ENCODE data around the gene MMADHC.
"Not testable (repeated sequence)": the region's sequence is repeated elsewhere in the genome, so short reads cannot be mapped to it uniquely, and the experiment has no call there.

Gene MMADHC

GRCh38 chr2:149595056-149595963, 7.7 kb upstream of the MMADHC start:
- DNase-seq (ENCODE audit: low spot score) = no peak

GRCh38 chr2:149594411-149594810, 6.8 kb upstream of the MMADHC start:
- no peak for DNase-seq (ENCODE audit: low spot score)

GRCh38 chr2:149587950-149588487, 444 bp upstream of the MMADHC start:
- no peak for DNase-seq (ENCODE audit: low spot score)

GRCh38 chr2:149586898-149587219, 716 bp downstream of the MMADHC start:
- no peak for DNase-seq (ENCODE audit: low spot score)

GRCh38 chr2:149586063-149586462, 1.5 kb downstream of the MMADHC start:
- DNase-seq (ENCODE audit: low spot score) = no peak

- no peak for DNase-seq (ENCODE audit: low spot score)
Observed at GRCh38 chr2:149585166-149585885, 2.2 kb downstream of the MMADHC start.

GRCh38 chr2:149579972-149580882, 7.3 kb downstream of the MMADHC start:
- no peak for DNase-seq (ENCODE audit: low spot score)

GRCh38 chr2:149577269-149577668, 10.3 kb downstream of the MMADHC start:
- DNase-seq (ENCODE audit: low spot score) = no peak

- DNase-seq (ENCODE audit: low spot score) = no peak
Observed at GRCh38 chr2:149575752-149576151, 11.8 kb downstream of the MMADHC start.

GRCh38 chr2:149575277-149575676, 12.3 kb downstream of the MMADHC start:
- DNase-seq (ENCODE audit: low spot score) = no peak

GRCh38 chr2:149573760-149574159, 13.8 kb downstream of the MMADHC start:
- DNase-seq (ENCODE audit: low spot score) = no peak

- DNase-seq (ENCODE audit: low spot score) = no peak
Observed at GRCh38 chr2:149572102-149572953, 15.2 kb downstream of the MMADHC start.

GRCh38 chr2:149568138-149568537, 19.4 kb downstream of the MMADHC start:
- DNase-seq (ENCODE audit: low spot score) = no peak

GRCh38 chr2:149566652-149567051, 20.9 kb downstream of the MMADHC start:
- DNase-seq (ENCODE audit: low spot score) = no peak

- DNase-seq (ENCODE audit: low spot score) = not testable (repeated sequence)
Observed at GRCh38 chr2:149565625-149566024, 21.9 kb downstream of the MMADHC start.

GRCh38 chr2:149564983-149565382, 22.6 kb downstream of the MMADHC start:
- no peak for DNase-seq (ENCODE audit: low spot score)

- DNase-seq (ENCODE audit: low spot score) = no peak
Observed at GRCh38 chr2:149564097-149564496, 23.5 kb downstream of the MMADHC start.

GRCh38 chr2:149562324-149562723, 25.3 kb downstream of the MMADHC start:
- no peak for DNase-seq (ENCODE audit: low spot score)

- DNase-seq (ENCODE audit: low spot score) = peak; percentile 31
Observed at GRCh38 chr2:149561309-149561926, 26.2 kb downstream of the MMADHC start.

GRCh38 chr2:149559341-149560068, 28.1 kb downstream of the MMADHC start:
- no peak for DNase-seq (ENCODE audit: low spot score)

Data from activated CD4-positive, alpha-beta T cell treated with anti-CD3 and anti-CD28 coated beads, Interleukin-2, Interleukin-4, amounts not matched to agents 100 ng/mL and 50 ng/mL, durations not matched to agents 16 hours and 8 hours (primary cell).